RWPE2 (cell line): ENCODE data around the gene GBA2.

ENCODE experiments used
- ATAC-seq: fragments of 200-7000 bp; cut with Tn5 transposase; 3 replicates; pipeline ENCODE4 v1.9.1; 2021; ENCODE audit warnings: low read depth
- DNase-seq: peaks from one replicate; pipeline ENCODE4 v3.0.0-alpha.2; 2020; ENCODE audit warnings: low spot score
- H3K27ac ChIP-seq: fragments of 450-650 bp; 2 replicates; pipeline ENCODE4 v1.5.1; 2017; ENCODE audit warnings: mild to moderate bottlenecking; ENCODE audit not compliant: poor library complexity, severe bottlenecking
- H3K27me3 ChIP-seq: fragments of 250-450 bp; sonication (Bioruptor Pico); 2 replicates; pipeline ENCODE4 v1.5.1; 2021; ENCODE audit warnings: mild to moderate bottlenecking, moderate library complexity; ENCODE audit not compliant: insufficient read depth, poor library complexity, severe bottlenecking
- H3K36me3 ChIP-seq: fragments of 250-450 bp; sonication (Bioruptor Pico); 2 replicates; pipeline ENCODE4 v1.5.1; 2020; ENCODE audit warnings: low read depth, mild to moderate bottlenecking, moderate library complexity
- H3K4me1 ChIP-seq: fragments of 250-450 bp; sonication (Bioruptor Pico); 2 replicates; pipeline ENCODE4 v1.5.1; 2021; ENCODE audit warnings: mild to moderate bottlenecking, moderate library complexity; ENCODE audit not compliant: insufficient read depth, poor library complexity, severe bottlenecking
- H3K4me3 ChIP-seq: fragments of 250-450 bp; sonication (Bioruptor Pico); 2 replicates; pipeline ENCODE4 v1.5.1; 2021; ENCODE audit warnings: mild to moderate bottlenecking, moderate library complexity; ENCODE audit not compliant: severe bottlenecking
- H3K9me3 ChIP-seq: fragments of 250-450 bp; sonication (Bioruptor Pico); 2 replicates; pipeline ENCODE4 v1.5.1; 2021; ENCODE audit warnings: mild to moderate bottlenecking, moderate library complexity; ENCODE audit not compliant: severe bottlenecking
- TF ChIP-seq, protein P1 (sequence below): fragments of 450-650 bp; IDR thresholded peaks from one replicate; pipeline ENCODE4 v1.5.1; 2017; ENCODE audit warnings: mild to moderate bottlenecking, moderate library complexity; ENCODE audit not compliant: poor library complexity, severe bottlenecking

The GBA2 gene

DNA sequence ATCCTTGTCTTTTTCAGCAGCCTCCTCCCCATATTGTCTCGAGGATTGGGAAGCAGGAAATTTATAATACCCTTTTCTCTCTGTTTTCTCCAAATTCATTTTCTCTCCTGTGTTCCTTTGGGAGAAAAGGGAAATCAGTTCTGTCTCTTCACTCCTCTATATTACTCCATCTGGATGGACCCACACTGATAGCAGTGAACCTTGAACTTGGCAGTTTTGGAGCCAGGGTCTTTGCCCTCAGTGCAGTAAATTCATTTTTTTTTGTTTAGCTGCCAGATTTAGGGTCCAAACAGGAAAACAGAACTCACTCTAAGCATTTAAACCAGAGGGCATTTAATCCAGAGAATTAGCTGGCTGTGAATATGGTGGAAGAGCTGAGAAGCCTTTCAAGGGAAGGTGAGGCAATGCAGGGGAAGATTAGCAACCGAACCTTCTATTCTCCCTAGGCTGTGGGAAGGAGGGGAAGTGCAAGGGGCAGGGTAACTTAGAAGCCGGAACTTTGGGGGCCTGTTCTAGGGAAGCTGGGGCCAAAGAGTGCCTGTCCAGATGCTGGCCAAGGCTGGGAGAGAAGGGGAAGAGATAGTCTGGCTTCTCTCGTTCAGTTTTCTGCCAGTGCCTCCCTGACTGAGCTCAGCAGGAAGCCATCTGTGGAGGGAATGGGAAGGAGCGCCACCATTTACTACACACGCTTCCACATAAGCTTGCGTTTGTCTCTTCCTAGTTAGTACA, 26.0 kb upstream of the GBA2 start:
- Histone ChIP-seq H3K4me3 (no peak overlapping the region), H3K9me3 (no peaks in the 10 kb centered on the region), H3K36me3 (no peaks in the 10 kb centered on the region), H3K27ac (no peak overlapping the region), H3K27me3 (no peaks in the 10 kb centered on the region), H3K4me1 (peaks cover 16% of the 10 kb centered on the region)
- ATAC-seq (no peak), DNase-seq (no peak)
- TF ChIP-seq, protein P1, sequence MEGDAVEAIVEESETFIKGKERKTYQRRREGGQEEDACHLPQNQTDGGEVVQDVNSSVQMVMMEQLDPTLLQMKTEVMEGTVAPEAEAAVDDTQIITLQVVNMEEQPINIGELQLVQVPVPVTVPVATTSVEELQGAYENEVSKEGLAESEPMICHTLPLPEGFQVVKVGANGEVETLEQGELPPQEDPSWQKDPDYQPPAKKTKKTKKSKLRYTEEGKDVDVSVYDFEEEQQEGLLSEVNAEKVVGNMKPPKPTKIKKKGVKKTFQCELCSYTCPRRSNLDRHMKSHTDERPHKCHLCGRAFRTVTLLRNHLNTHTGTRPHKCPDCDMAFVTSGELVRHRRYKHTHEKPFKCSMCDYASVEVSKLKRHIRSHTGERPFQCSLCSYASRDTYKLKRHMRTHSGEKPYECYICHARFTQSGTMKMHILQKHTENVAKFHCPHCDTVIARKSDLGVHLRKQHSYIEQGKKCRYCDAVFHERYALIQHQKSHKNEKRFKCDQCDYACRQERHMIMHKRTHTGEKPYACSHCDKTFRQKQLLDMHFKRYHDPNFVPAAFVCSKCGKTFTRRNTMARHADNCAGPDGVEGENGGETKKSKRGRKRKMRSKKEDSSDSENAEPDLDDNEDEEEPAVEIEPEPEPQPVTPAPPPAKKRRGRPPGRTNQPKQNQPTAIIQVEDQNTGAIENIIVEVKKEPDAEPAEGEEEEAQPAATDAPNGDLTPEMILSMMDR = no peak

GRCh38 chr9:35771943-35772342, 22.9 kb upstream of the GBA2 start:
- Histone ChIP-seq H3K36me3 (no peaks in the 10 kb centered on the region), H3K4me1 (peaks cover 16% of the 10 kb centered on the region), H3K9me3 (no peaks in the 10 kb centered on the region), H3K27me3 (no peaks in the 10 kb centered on the region), H3K4me3 (no peak overlapping the region), H3K27ac (peak overlapping the region; percentile 58)
- TF ChIP-seq, protein P1 = no peak
- ATAC-seq (peak; percentile 85), DNase-seq (no peak)

GRCh38 chr9:35771534-35771933, 22.5 kb upstream of the GBA2 start:
- Histone ChIP-seq H3K4me1 (peaks cover 16% of the 10 kb centered on the region), H3K27me3 (no peaks in the 10 kb centered on the region), H3K36me3 (no peaks in the 10 kb centered on the region), H3K4me3 (no peak overlapping the region), H3K9me3 (no peaks in the 10 kb centered on the region), H3K27ac (peak overlapping the region; percentile 58)
- ATAC-seq = peak; percentile 47; the same call in 2 of the 3 replicates
- TF ChIP-seq, protein P1 = no peak
- DNase-seq = no peak

- no peaks in the 10 kb centered on the region for H3K9me3 ChIP-seq
- ATAC-seq (no peak), DNase-seq (no peak)
- no peaks in the 10 kb centered on the region for H3K36me3 ChIP-seq
- peaks cover 16% of the 10 kb centered on the region for H3K4me1 ChIP-seq
- H3K27ac ChIP-seq = peak overlapping the region; percentile 58
- no peaks in the 10 kb centered on the region for H3K27me3 ChIP-seq
- TF ChIP-seq, protein P1 = no peak
- H3K4me3 ChIP-seq = no peak overlapping the region
Measured at GRCh38 chr9:35771075-35771433, 22.0 kb upstream of the GBA2 start.

- peaks cover 16% of the 10 kb centered on the region for H3K4me1 ChIP-seq
- H3K9me3 ChIP-seq = no peaks in the 10 kb centered on the region
- H3K36me3 ChIP-seq = no peaks in the 10 kb centered on the region
- H3K27me3 ChIP-seq = no peaks in the 10 kb centered on the region
- no peak overlapping the region for H3K4me3 ChIP-seq
- no peak overlapping the region for H3K27ac ChIP-seq
- DNase-seq (no peak), ATAC-seq (no peak)
- TF ChIP-seq, protein P1 = no peak
Measured at GRCh38 chr9:35769763-35770162, 20.7 kb upstream of the GBA2 start.
